GM21381 (cell line): Measurements from ENCODE around the gene CABP1.
"Not testable (repeated sequence)": the region's sequence is repeated elsewhere in the genome, so short reads cannot be mapped to it uniquely, and the experiment has no call there.

Source experiments
- ATAC-seq: cut with Tn5 transposase; IDR thresholded peaks from one replicate; pipeline ENCODE4 v1.9.1; 2021; ENCODE audit warnings: mild to moderate bottlenecking, moderate library complexity; ENCODE audit not compliant: unreplicated experiment

CABP1 gene

GRCh38 chr12:120663741-120664140, 23.3 kb downstream of the CABP1 start:
- no peak for ATAC-seq

- ATAC-seq, result no peak
Measured at GRCh38 chr12:120666571-120667390, 26.4 kb downstream of the CABP1 start.

- ATAC-seq, result no peak
Measured at GRCh38 chr12:120668091-120668867, 27.9 kb downstream of the CABP1 start.

DNA sequence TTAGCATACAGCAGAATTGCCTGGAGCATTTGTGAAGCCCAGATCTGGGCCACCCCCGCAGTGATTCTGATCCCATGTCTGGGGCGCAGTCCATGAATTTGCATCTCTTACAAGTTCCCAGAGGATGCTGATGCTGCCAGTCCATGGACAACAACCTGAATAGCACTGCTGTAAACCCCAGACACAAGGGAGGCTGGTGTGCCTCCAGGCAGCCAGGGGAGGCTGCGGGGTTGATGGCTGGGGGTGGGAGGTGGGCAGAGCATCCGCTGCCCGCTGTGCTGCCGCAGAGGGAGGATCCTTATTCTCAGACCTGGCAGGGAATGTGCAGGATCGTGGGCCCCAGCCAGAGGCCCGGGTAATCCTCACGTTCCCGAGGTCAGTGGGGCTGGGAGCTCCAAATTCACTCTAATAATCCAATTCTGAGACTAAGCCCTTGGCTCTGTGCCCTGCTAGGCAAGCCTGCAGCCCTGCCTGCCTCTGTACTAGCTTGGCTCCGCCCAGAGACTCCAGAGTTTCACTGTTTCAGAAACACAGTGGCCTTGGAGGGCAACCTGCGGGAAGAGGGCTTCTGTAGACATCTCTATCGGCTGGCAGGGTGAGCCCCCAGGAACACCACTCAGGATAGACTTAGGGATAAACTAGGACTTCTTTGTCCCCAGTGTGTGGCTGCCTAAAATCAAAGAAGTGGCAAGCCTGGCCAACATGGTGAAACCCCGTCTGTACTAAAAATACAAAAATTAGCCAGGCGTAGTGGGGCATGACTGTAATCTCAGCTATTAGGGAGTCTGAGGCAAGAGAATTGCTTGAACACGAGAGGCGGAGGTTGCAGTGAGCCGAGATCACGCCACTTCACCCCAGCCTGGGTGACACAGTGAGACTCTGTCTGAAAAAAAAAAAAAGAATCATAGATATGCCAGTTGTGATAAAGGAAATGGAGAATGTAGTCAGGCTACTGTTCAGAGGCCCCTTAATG, 28.7 kb downstream of the CABP1 start:
- ATAC-seq, result peak; percentile 58

DNA sequence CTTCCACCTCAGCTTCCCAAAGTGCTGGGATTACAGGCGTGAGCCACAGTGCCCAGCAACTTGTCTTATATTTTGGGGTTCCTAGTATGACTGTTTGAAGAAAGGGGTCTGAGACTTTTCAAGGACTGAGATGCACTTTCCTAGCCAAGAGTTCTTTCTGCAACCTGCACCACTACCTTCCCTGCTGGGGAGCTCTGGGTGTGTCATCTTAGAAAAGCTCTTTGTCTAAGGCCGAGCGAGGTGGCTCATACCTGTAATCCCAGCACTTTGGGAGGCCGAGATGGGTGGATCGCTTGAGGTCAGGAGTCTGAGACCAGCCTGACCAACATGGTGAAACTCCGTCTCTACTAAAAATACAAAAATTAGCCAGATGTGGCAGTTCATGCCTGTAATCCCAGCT, 29.8 kb downstream of the CABP1 start:
- ATAC-seq, result not testable (repeated sequence)

DNA sequence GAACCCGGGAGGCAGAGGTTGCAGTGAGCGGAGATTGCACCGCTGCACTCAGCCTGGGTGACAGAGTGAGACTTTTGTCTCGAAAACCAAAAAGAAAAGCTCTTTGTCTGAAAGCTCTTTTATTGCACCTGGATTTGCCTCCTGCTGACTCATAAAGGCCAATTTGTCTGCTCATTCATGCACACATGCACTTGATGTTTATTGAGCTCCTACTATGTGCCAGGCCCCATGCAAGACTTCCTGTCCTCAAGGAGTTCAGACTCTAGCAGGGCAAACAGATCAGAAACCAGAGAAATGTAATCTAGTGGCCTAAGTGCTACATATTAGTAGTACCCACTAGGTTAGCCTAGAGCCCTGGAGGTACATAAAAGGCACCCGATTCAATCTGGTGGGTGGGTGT, 30.2 kb downstream of the CABP1 start:
- no peak for ATAC-seq

DNA sequence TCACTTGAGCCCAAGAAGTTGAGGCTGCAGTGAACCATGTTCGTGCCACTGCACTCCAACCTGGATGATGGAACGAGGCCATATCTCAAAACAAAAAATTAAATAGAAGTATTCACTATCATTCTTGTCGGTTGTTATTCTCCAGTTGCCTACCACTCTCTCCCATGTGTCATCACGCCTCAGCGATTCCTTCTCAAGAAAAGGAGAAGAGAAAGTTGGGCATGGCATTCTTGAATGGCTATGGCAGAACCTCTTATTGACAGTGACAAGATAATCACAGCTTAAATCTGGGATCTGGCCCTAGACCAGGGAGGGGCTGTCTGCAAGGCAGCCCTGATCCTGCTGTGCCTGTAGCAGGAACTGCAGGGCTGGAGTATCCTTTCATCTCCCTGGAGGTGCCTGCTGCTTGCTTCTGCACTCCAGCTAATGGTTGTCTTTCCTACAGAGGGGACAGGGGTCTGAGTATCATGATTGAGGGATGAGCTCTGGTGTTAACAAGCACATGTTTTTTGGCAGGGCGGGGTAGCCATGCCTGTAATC, 33.7 kb downstream of the CABP1 start:
- ATAC-seq, result no peak

DNA sequence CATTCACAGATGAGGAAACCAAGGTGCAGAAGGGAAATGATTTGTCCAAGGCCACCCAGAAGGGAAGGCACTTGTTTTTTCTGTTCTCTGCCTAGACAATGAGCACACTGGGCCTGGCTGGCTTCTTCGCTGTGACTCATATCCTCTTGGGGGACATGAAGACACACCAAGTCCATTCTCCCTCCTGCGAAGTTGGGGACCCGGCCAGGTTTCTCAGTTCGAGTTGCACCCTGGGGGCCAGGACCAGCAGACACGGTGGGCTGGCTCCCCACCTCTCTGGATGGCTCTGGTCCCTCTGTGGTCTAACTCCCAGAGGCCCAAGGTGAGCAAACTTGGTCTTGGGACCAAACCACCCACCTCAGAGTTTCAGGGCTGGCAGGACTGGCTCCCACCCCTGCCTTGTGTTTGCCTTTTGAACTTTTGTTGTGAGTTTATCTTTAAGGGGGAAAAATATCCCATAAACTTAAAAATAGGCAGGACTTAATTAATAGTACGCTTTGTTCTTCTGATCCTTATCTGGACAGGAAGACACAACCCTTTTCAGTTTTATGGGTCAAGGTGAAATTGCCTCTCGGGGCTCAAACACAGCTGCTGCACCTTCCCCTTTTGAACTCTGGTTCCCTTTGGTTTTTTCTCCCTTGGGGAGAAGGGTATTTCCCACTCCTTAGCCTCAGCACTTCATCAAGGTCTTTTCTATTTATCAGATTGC, 37.5 kb downstream of the CABP1 start:
- peak; percentile 44 for ATAC-seq

DNA sequence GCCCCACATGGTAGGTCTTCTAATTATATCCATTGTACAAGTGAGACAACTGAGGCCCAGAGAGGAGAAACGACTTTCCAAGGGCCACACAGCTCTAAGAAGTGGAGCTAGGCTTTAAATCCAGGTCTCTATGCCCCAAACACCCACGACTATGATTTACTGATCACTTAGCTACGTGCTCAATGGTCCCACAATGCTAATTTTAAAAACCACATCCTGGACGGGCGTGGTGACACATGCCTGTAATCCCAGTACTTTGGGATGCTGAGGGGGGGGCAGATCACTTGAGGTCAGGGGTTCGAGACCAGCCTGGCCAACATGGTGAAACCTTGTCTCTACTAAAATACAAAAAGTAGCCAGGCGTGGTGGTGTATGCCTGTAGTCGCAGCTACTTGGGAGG, 38.1 kb downstream of the CABP1 start:
- ATAC-seq, result peak; percentile 12

DNA sequence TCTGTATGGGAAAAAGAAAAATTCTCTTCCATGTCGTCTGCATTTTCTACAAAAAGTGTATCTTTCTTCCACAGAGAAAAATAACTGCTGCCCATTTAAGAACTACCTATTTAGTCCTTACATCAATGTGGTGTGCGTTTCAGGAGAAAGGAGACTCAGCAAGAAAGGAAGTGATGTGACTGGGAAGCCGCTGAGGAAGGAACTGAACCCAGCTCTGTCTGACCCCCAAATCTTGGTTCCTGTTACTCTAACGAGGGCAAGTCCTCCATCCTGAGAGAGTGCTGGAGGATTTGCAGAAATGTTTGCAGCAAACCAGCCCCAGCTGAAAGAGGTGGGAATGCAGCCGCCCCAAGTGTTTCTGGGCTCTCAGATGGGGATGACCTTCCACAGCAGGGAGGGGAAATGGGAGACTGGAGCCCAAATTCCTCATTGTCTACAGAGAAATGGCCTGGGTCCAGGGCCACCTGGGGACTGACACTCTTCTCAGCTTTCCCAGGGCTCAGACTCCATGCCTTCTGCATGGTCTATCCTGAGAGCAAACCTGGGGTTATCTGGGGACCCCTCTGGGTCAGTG, 39.8 kb downstream of the CABP1 start:
- ATAC-seq, result no peak

DNA sequence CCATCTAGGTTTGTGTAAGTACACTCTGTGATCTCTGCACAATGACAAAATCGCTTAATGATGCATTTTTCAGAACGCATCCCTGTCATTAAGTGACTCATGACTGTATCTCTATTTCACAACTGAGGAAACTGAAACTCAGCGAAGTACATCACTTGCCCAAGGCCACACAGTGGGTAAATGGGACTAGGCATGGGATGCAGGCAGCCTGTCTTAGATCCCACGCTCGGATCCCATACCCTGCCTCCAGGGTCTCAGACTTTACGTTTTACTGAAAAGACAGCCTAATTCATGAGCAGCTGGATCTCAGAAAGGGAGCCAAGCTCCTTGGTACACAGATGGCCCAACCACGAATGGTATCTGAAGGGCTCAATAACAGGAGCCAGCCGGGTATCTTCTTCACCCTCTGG, 44.1 kb downstream of the CABP1 start:
- ATAC-seq, result no peak

GRCh38 chr12:120685522-120685921, 45.1 kb downstream of the CABP1 start:
- no peak for ATAC-seq

DNA sequence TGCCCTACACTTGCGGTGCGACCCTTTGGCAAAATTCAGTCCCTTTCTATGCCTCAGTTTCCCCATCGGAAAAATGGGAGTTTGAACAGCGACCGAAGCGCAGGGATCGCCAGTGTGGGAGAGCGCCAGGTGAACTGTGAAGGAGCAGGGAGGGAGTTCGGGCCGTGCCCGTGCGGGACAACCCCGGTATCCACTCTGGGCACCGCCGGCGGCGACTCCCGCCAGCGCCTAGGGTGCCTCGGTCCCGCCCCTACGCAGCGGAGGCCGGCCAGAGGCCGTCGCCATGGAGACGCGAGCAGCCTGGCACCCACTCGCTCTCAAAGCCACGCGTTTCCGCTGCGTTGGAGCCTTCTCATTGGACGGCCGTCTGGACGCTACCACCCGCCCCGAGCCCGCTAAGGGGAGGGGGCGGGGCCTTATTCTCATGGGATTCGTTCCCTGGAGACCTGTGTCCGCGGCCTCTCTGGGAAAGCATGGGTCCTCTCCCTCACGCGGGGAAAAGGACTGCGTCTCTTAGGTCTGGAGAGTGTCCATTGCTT, 45.8 kb downstream of the CABP1 start:
- ATAC-seq, result peak; percentile 69

DNA sequence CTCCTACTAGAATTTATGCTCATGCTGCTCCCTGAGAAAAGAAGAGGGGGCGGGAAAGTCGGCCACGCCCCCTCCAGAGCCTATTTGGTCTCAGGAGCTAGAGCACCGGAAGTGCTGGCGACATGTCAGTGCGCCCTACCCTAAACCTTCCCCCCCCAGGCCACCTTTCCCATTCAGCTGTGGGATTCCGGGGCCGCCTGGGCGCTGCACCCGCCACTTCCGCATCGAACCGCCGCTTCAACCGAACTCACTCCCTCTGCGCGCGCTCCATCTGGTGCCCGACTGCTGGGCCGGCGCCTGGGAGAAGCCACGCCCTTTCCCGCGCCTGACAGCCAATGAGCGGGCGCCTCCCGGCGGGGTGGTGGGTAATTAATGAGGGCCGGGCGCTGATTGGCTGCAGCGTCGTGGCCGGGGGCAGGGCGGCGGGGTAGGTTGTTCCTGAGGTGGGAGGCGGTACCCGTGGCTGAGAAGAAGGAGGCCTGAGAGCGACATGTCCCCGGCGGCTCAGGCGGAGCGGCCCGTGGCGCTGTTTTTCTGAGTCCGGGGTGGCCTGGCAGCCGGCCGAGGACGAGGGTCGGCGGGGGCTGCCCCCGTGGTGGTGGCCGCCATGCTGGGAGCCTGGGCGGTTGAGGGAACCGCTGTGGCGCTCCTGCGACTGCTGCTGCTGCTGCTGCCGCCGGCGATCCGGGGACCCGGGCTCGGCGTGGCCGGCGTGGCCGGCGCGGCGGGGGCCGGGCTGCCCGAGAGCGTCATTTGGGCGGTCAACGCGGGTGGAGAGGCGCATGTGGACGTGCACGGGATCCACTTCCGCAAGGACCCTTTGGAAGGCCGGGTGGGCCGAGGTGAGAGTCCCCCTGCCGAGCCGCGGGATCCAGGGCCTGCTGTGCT, 46.5 kb downstream of the CABP1 start, which contains the start of gene MLEC:
Gene MLEC (plus strand): TSS at position 460 of the 888 bp plus-strand sequence. CDS start 148 bp downstream, at position 608.
- ATAC-seq, result peak; percentile 68

GRCh38 chr12:120687578-120688289, 47.3 kb downstream of the CABP1 start:
- ATAC-seq, result no peak

- no peak for ATAC-seq
Measured at GRCh38 chr12:120688527-120689071, 48.2 kb downstream of the CABP1 start.

DNA sequence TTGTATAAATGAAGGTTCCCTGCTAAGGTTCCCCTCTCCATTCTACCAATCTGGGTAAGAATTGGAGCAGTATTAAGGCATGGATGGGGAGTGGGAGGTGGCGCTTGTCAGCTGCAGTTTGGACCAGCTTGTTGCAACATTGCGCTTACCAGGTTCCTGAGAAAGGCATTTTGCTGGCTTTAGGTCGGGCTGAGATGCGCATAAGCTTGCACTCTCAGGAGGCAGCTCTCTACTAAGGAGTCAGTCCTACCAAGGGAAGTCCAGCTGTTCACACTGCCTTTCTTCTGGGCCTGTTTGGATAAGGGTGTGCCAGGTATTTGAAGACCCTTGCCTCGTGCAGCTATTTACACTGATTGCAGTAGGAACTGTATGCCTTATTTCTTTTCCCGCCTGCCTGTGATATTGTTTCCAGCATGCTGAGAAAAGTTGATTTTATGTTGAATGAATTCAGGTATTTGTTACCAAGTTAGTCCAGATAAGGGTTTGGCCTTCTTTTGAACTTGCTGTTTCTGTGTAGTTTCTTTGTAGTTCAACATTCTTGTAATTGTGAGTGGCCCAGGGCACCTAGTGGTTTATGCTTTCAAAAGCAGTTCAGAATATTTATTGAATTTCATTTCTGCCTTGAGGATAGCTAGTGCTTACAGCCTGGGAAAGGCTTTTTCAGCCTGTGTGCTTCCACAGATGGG, 49.1 kb downstream of the CABP1 start:
- ATAC-seq, result no peak
